Osteocyte (in vitro differentiated cells): Measurements from ENCODE around the gene PTPRM. TPM values are rescaled to one million over a fixed set of nuclear protein-coding genes. Genes with fewer than 3 reads are reported as not detected.
A peak's percentile ranks its signal among the peaks of the same experiment; 100 is the strongest.

Experiments
- DNase-seq: peaks from one replicate; pipeline ENCODE4 v3.0.0; 2021; ENCODE audit warnings: mixed read lengths; ENCODE audit not compliant: unreplicated experiment; ENCODE audit errors: extremely low spot score
- H3K27ac Mint-ChIP-seq: one replicate; pipeline ENCODE4 v1.8.0; 2021; ENCODE audit warnings: mild to moderate bottlenecking, mixed read lengths; ENCODE audit not compliant: unreplicated experiment
- H3K27me3 Mint-ChIP-seq: one replicate; pipeline ENCODE4 v1.8.0; 2021; ENCODE audit warnings: mixed read lengths; ENCODE audit not compliant: unreplicated experiment
- H3K36me3 Mint-ChIP-seq: one replicate; pipeline ENCODE4 v1.8.0; 2021; ENCODE audit warnings: mixed read lengths; ENCODE audit not compliant: unreplicated experiment
- H3K4me1 Mint-ChIP-seq: one replicate; pipeline ENCODE4 v1.8.0; 2021; ENCODE audit warnings: mixed read lengths; ENCODE audit not compliant: unreplicated experiment
- H3K4me3 Mint-ChIP-seq: one replicate; pipeline ENCODE4 v1.8.0; 2021; ENCODE audit warnings: mild to moderate bottlenecking, moderate library complexity, mixed read lengths; ENCODE audit not compliant: unreplicated experiment
- H3K9me3 Mint-ChIP-seq: one replicate; pipeline ENCODE4 v1.8.0; 2021; ENCODE audit warnings: mixed read lengths; ENCODE audit not compliant: unreplicated experiment
- CTCF ChIP-seq: fragments of 200-600 bp; sonication (generic); IDR thresholded peaks from 2 replicates; pipeline ENCODE4 v1.5.0; 2021; ENCODE audit warnings: antibody characterized with exemption, mild to moderate bottlenecking, moderate library complexity
- total RNA-seq: library from RNA; stranded (reverse); gene quantifications from 2 replicates; pipeline ENCODE4 v1.2.1, GENCODE V29; 2021

The PTPRM gene
- total RNA-seq, 1 donor from 2014 or later: 105 TPM

- Mint-ChIP-seq H3K4me1 (peaks cover 27% of the 10 kb centered on the region), H3K4me3 (no peak overlapping the region), H3K27me3 (no peaks in the 10 kb centered on the region), H3K36me3 (no peaks in the 10 kb centered on the region), H3K27ac (no peak overlapping the region), H3K9me3 (no peaks in the 10 kb centered on the region)
- no peak for TF ChIP-seq CTCF
- no peak for DNase-seq
Observed at GRCh38 chr18:7641813-7642212, 74.7 kb downstream of the PTPRM start.

GRCh38 chr18:7642331-7642890 is 75.3 kb downstream of the PTPRM start:
- DNase-seq: no peak
- H3K36me3 Mint-ChIP-seq: no peaks in the 10 kb centered on the region
- no peak for TF ChIP-seq CTCF
- peak overlapping the region; percentile 38 for H3K27ac Mint-ChIP-seq
- H3K9me3 Mint-ChIP-seq: no peaks in the 10 kb centered on the region
- peaks cover 27% of the 10 kb centered on the region for H3K4me1 Mint-ChIP-seq
- no peak overlapping the region for H3K4me3 Mint-ChIP-seq
- no peaks in the 10 kb centered on the region for H3K27me3 Mint-ChIP-seq

GRCh38 chr18:7645756-7646155 is 78.6 kb downstream of the PTPRM start:
- Mint-ChIP-seq H3K4me1 (peaks cover 20% of the 10 kb centered on the region), H3K9me3 (peaks cover 14% of the 10 kb centered on the region), H3K36me3 (peaks cover 3% of the 10 kb centered on the region), H3K4me3 (no peak overlapping the region), H3K27me3 (no peaks in the 10 kb centered on the region), H3K27ac (no peak overlapping the region)
- no peak for TF ChIP-seq CTCF
- DNase-seq: no peak

- Mint-ChIP-seq H3K4me3 (no peak overlapping the region), H3K4me1 (peaks cover 20% of the 10 kb centered on the region), H3K27me3 (no peaks in the 10 kb centered on the region), H3K36me3 (peaks cover 6% of the 10 kb centered on the region), H3K9me3 (peaks cover 14% of the 10 kb centered on the region), H3K27ac (no peak overlapping the region)
- TF ChIP-seq CTCF: no peak
- DNase-seq: no peak
Observed at GRCh38 chr18:7646174-7646886, 79.2 kb downstream of the PTPRM start.

GRCh38 chr18:7647500-7647899 is 80.4 kb downstream of the PTPRM start:
- Mint-ChIP-seq H3K4me1 (peaks cover 13% of the 10 kb centered on the region), H3K36me3 (peaks cover 6% of the 10 kb centered on the region), H3K27ac (no peak overlapping the region), H3K9me3 (peaks cover 14% of the 10 kb centered on the region), H3K27me3 (no peaks in the 10 kb centered on the region), H3K4me3 (no peak overlapping the region)
- TF ChIP-seq CTCF: no peak
- DNase-seq: no peak
